Stimulated activated CD8-positive, alpha-beta memory T cell treated with anti-CD3 and anti-CD28 coated beads, Interleukin-4, amount 100 ng/mL, for 1 hour (primary cell): Measurements from ENCODE around the gene PRM1.

Experiments
- DNase-seq, 2 donors: peaks; one replicate each; pipeline ENCODE4 v3.0.0-alpha.2; 2020; ENCODE audit warnings: low read depth in 2 of 2, low spot score in 1 of 2

PRM1 gene

DNA sequence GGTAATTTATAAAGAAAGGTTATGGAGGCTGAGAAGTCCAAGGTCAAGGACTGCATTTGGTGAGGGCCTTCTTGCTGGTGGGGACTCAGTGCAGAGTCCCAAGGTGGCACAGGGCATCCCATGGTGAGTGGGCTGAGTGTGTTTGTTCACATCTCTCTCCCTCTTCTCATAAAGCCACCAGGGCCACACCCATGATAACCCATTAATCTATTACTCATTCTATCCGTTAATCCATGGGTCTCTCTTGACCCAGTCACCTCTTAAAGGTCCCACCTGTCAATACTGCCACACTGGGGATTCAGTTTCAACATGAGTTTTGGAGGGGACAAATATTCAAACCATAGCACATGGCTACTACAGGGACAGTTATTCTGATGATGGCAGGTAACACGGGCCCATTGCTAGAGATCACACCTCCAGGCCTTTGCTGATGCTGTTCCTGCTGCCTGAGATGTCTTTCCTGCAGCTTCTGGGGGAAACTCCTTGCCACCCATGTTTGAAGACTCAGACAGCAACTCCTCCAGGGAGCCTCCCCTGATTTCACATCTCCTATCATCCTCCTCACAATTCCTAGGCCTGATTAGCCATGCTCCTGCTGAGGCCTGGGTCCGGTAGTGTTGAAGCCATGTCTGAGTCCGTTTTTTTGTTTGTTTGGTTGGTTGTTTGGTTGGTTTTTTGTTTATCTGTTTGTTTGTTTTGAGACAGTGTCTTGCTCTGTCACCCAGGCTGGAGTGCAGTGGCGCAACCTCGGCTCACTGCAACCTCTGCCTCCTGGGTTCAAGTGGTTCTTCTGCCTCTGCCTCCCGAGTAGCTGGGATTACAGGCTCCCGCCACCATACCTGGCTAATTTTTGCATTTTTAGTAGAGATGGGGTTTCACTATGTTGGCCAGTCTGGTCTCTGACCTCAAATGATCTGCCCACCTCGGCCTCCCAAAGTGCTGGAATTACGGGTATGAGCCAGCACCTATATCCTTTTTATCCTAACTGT lies 41.2 kb downstream of the PRM1 start:
- no peak for DNase-seq

GRCh38 chr16:11238272-11239202 lies 42.6 kb downstream of the PRM1 start:
- DNase-seq = no peak

DNA sequence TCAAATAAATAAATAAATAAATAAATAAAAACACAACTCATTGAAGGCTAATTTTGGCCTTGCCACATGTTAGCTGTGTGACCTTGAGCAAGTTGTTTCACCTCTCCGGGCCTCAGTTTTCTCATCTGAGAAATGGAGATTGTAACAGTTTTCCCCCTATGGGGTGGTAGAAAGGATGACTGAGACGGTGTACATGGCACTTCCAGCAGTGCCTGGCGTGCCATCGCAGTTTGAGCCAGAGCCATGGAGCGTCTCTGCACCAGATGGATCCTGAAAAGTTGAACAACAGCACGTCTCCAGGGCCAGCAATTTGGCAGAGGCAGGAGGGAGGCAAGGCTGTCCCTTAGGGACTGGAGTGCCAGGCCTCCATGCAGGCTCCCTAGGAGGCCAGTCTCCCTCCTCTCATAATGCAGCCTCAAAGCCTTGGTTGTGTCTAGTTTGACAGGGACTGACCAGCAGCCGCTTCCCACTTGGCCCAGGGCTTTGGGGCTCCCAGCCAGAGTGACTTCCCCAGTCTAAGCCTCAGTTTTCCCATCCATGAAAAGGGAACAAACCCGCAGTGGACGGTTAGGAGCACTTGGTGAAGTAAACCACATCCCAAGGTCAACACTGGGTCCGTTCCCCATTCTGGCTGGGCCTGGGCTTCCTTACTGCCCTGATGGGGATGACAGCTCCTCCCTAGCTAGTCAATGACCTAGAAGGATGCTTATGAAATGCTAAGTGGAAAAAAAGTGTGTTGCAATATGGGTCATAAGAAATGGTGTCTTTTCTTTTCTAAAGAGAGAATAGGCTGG lies 44.5 kb downstream of the PRM1 start:
- no peak for DNase-seq

DNA sequence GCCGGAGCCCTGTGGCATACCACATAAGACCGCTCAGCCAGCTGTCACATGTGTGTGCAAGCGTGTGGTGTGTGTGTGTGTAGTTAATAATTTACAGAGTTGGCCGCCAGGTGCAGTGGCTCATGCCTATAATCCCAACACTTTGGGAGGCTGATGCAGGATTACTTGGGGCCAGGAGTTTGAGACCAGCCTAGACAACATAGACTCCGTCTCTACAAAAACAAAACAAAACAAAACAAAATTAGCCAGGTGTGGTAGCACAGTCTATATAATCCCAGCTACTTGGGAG lies 45.5 kb downstream of the PRM1 start:
- no peak for DNase-seq

GRCh38 chr16:11234884-11235702 lies 46.0 kb downstream of the PRM1 start:
- DNase-seq = no peak

- DNase-seq = peak in 1 of 2 donors; percentile 41
Observed at GRCh38 chr16:11233727-11234376, 47.3 kb downstream of the PRM1 start.

DNA sequence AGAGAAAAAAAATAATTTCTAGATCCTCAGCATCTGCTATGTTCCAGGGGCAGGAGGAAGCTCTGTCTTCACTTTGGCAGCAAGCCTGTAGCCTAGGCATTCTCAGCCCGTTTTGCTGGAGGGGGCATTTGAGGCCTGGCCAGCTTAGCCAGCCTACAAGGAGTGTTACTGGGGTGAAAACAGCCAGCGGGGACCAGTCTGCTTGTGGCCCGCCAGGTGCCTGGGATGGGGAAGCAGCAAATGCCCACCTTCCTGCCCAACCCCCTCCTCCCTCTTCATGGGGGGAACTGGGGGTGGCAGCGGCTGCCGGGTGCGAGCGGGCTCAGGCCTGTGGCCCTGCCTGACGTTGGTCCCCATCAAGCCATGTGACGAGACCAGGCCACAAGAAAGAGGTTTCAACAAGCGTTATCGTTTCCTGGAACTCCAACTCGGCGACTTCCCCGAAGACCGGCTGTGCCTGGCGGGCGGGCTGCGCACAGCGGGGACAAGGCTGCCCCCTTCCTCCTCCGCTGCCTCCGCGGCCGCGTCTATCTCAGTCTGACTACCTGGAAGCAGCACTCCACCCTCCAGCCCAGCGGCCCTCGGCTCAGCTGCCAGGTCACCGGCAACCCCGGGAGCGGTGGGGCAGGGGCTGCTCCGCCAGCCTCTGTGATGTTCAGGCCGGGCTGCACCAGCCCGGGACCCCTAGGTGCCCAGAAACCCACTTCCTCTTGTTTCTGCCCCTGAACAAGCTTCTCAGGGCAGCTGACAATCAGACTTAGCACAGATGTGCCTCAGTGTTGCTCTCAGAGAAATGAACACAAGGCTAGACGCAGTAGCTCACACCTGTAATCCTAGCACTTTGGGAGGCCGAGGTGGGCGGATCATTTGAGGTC lies 48.0 kb downstream of the PRM1 start:
- DNase-seq = peak in 1 of 2 donors; percentile 75

- DNase-seq = no peak
Observed at GRCh38 chr16:11232302-11232851, 48.8 kb downstream of the PRM1 start.

DNA sequence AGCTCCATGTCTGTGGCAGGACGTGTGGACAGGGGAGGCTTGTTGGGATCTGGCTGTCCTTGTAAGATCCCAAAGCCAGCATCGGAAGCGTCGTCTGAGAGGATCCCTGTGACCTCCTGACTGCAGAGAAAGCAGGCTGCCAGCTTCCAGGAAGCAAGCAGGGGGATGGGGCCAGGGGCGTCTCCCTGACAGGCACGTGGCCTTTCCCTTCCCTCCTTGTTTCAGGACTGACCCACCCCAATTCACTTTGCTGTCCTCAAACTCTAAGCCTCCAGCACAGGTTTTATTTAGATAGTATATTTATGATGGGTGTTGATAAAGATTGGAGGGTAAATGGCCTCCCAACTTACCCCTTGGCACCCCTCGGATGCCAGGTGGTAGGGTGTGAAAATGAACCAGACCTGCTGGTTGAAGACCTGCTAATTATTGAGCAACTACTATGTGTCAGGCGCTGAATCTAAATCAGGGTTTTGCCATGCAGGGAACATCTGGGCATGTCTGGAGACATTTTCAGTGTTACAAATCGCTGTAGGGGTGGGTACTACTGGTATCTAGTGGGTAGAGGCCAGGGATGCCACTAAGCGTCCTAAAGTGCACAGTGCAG lies 49.7 kb downstream of the PRM1 start:
- no peak for DNase-seq
